ENCODE data around the gene MGARP. TPM values are rescaled to one million over a fixed set of nuclear protein-coding genes. Genes with fewer than 3 reads are reported as not detected.

MGARP gene
- total and polyA plus RNA-seq, 12 donors, result 0.36 to 2.3 (median 1.4) TPM; not detected in 1

- no peaks in the 10 kb centered on the region for H3K36me3 ChIP-seq
- DNase-seq (no peak), ATAC-seq (no peak)
- H3K9me3 ChIP-seq, result no peaks in the 10 kb centered on the region
- no peaks in the 10 kb centered on the region for H3K27me3 ChIP-seq
- H3K27ac ChIP-seq, result no peak overlapping the region
- H3K4me1 ChIP-seq, result peaks cover 0 to 43% (median 18%) of the 10 kb centered on the region in 9 donors
- 95 to 96% methylated on average over 1 of the region's 1 CpG for WGBS, 2 donors
- intact Hi-C loops (cut with DNase I), result no loop called here
- TF ChIP-seq CTCF (IDR thresholded peaks at IDR 0.05), result no peak
- H3K4me3 ChIP-seq, result no peak overlapping the region
Measured at GRCh38 chr4:139319571-139319970, 39.5 kb upstream of the MGARP start.

GRCh38 chr4:139317635-139318034, 37.6 kb upstream of the MGARP start:
- no peak for DNase-seq
- Histone ChIP-seq H3K36me3 (no peaks in the 10 kb centered on the region), H3K4me3 (no peak overlapping the region), H3K27me3 (no peaks in the 10 kb centered on the region), H3K27ac (no peak overlapping the region), H3K4me1 (peaks cover 0 to 49% (median 13%) of the 10 kb centered on the region in 9 donors), H3K9me3 (no peaks in the 10 kb centered on the region)
- intact Hi-C loops (cut with DNase I), result no loop called here
- ATAC-seq, result no peak
- no peak for TF ChIP-seq CTCF (IDR thresholded peaks at IDR 0.05)

GRCh38 chr4:139316733-139317132, 36.7 kb upstream of the MGARP start:
- DNase-seq, result no peak
- no peak for TF ChIP-seq CTCF (IDR thresholded peaks at IDR 0.05)
- H3K27me3 ChIP-seq, result no peaks in the 10 kb centered on the region
- H3K36me3 ChIP-seq, result no peaks in the 10 kb centered on the region
- intact Hi-C loops (cut with DNase I), result no loop called here
- 85 to 94% methylated on average over 2 of the region's 2 CpGs for WGBS, 2 donors
- no peaks in the 10 kb centered on the region for H3K9me3 ChIP-seq
- H3K4me1 ChIP-seq, result peaks cover 0 to 58% (median 18%) of the 10 kb centered on the region in 9 donors
- no peak overlapping the region for H3K4me3 ChIP-seq
- ATAC-seq, result peak in 1 of 8 donors; percentile 30
- no peak overlapping the region for H3K27ac ChIP-seq

- Histone ChIP-seq H3K27ac (peak overlapping the region in 2 of 10 donors; percentile 17 to 34), H3K4me1 (peaks cover 0 to 70% (median 28%) of the 10 kb centered on the region in 9 donors), H3K4me3 (no peak overlapping the region), H3K27me3 (no peaks in the 10 kb centered on the region), H3K9me3 (no peaks in the 10 kb centered on the region), H3K36me3 (no peaks in the 10 kb centered on the region)
- TF ChIP-seq CTCF (IDR thresholded peaks at IDR 0.05), result no peak
- ATAC-seq, result peak in 6 of 8 donors; percentile 27 to 64 (median 50)
- DNase-seq, result no peak
- intact Hi-C loops (cut with DNase I), result no loop called here
- 76 to 82% methylated on average over 13 of the region's 13 CpGs for WGBS, 2 donors
Measured at GRCh38 chr4:139315221-139315675, 35.2 kb upstream of the MGARP start.
